Lower lobe of right lung (tissue), 2 donors: ENCODE measurements around the gene LSP1. TPM values are rescaled to one million over a fixed set of nuclear protein-coding genes. Genes with fewer than 3 reads are reported as not detected.

Source experiments
- ATAC-seq, 2 donors: fragments of 200-7000 bp; cut with Tn5 transposase; one replicate each; pipeline ENCODE4 v1.9.1; 2020 to 2022; ENCODE audit warnings: mild to moderate bottlenecking in 2 of 2, moderate library complexity in 2 of 2
- DNase-seq: peaks from one replicate; pipeline ENCODE4 v3.0.0-alpha.2; 2020
- H3K27ac ChIP-seq: fragments of 200-600 bp; one replicate; pipeline ENCODE4 v1.8.0; 2022
- H3K27me3 ChIP-seq: fragments of 200-600 bp; one replicate; pipeline ENCODE4 v1.8.0; 2022; ENCODE audit warnings: low read depth
- H3K36me3 ChIP-seq: fragments of 200-600 bp; one replicate; pipeline ENCODE4 v1.8.0; 2022; ENCODE audit warnings: mild to moderate bottlenecking
- H3K4me1 ChIP-seq: fragments of 200-600 bp; one replicate; pipeline ENCODE4 v1.8.0; 2022
- H3K4me3 ChIP-seq: fragments of 200-600 bp; one replicate; pipeline ENCODE4 v1.8.0; 2022; ENCODE audit warnings: mild to moderate bottlenecking
- H3K9me3 ChIP-seq: fragments of 200-600 bp; one replicate; pipeline ENCODE4 v1.8.0; 2022
- intact Hi-C: fragments of 100-400 bp; cut with DNase I; formaldehyde crosslinking; loops from one replicate; pipeline ENCODE4 v1.11.0; 2022
- total RNA-seq: library from RNA; stranded (reverse); fragmentation: NEBNext Ultra II Directional; extraction: Animal tissue kit (Norgen Biotek cat#: 25700); gene quantifications from one replicate; pipeline ENCODE4 v1.2.1, GENCODE V29; 2021
- TF ChIP-seq, protein P1 (sequence below): fragments of 200-600 bp; IDR thresholded peaks from one replicate; pipeline ENCODE4 v1.8.0; 2022; ENCODE audit warnings: antibody characterized with exemption, mild to moderate bottlenecking
- donor health status: DM: no; HTN: yes; CAD: no; lungs with severe emphysema.

Gene LSP1
- total RNA-seq, 1 donor from 2014 or later: 90.4 TPM

GRCh38 chr11:1916986-1917522 is 64.2 kb downstream of the LSP1 start:
- no peak overlapping the region for H3K4me3 ChIP-seq
- H3K9me3 ChIP-seq: no peaks in the 10 kb centered on the region
- ATAC-seq (no peak), DNase-seq (no peak)
- no peaks in the 10 kb centered on the region for H3K27me3 ChIP-seq
- TF ChIP-seq, protein P1, sequence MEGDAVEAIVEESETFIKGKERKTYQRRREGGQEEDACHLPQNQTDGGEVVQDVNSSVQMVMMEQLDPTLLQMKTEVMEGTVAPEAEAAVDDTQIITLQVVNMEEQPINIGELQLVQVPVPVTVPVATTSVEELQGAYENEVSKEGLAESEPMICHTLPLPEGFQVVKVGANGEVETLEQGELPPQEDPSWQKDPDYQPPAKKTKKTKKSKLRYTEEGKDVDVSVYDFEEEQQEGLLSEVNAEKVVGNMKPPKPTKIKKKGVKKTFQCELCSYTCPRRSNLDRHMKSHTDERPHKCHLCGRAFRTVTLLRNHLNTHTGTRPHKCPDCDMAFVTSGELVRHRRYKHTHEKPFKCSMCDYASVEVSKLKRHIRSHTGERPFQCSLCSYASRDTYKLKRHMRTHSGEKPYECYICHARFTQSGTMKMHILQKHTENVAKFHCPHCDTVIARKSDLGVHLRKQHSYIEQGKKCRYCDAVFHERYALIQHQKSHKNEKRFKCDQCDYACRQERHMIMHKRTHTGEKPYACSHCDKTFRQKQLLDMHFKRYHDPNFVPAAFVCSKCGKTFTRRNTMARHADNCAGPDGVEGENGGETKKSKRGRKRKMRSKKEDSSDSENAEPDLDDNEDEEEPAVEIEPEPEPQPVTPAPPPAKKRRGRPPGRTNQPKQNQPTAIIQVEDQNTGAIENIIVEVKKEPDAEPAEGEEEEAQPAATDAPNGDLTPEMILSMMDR: no peak
- no peaks in the 10 kb centered on the region for H3K36me3 ChIP-seq
- intact Hi-C loops: loop anchor here (2.0 kb wide), 1 partner anchor 24 kb away; no protein-coding TSS in a partner anchor
- no peaks in the 10 kb centered on the region for H3K4me1 ChIP-seq
- H3K27ac ChIP-seq: no peak overlapping the region

GRCh38 chr11:1917523-1918435 is 64.9 kb downstream of the LSP1 start:
- Histone ChIP-seq H3K4me1 (no peaks in the 10 kb centered on the region), H3K27ac (no peak overlapping the region), H3K4me3 (no peak overlapping the region), H3K36me3 (no peaks in the 10 kb centered on the region), H3K27me3 (no peaks in the 10 kb centered on the region), H3K9me3 (no peaks in the 10 kb centered on the region)
- intact Hi-C loops: loop anchor here (2.0 kb wide), 1 partner anchor 25 kb away; no protein-coding TSS in a partner anchor
- TF ChIP-seq, protein P1: peak; percentile 39
- ATAC-seq (peak in 1 of 2 donors; percentile 9), DNase-seq (no peak)

- no peak for DNase-seq
- Histone ChIP-seq H3K4me3 (no peak overlapping the region), H3K4me1 (no peaks in the 10 kb centered on the region), H3K27me3 (no peaks in the 10 kb centered on the region), H3K9me3 (no peaks in the 10 kb centered on the region), H3K36me3 (no peaks in the 10 kb centered on the region), H3K27ac (no peak overlapping the region)
- ATAC-seq: no peak
- TF ChIP-seq, protein P1: no peak
- intact Hi-C loops: no loop called here
Observed at GRCh38 chr11:1918436-1919315, 65.8 kb downstream of the LSP1 start.

- Histone ChIP-seq H3K27ac (no peak within 1 kb of the TSS), H3K4me3 (no peak within 1 kb of the TSS), H3K4me1 (no peaks in the 10 kb centered on the region), H3K27me3 (no peaks in the 10 kb centered on the region), H3K9me3 (no peaks in the 10 kb centered on the region), H3K36me3 (no peaks in the 10 kb centered on the region)
- intact Hi-C loops: no loop called here
- ATAC-seq: no peak
- TF ChIP-seq, protein P1: no peak
- no peak for DNase-seq
Observed at GRCh38 chr11:1919391-1920127, 66.7 kb downstream of the LSP1 start, which contains the start of gene TNNT3. TSS of gene TNNT3 (plus strand) at chr11:1919703. CDS start at chr11:1922875, 3,172 bp downstream.
